PFSK-1 (cell line): ENCODE results near the gene STARD13.

ENCODE experiments used
- FOXP2 ChIP-seq: optimal IDR thresholded peaks from 2 replicates; pipeline ENCODE3; 2011; ENCODE audit warnings: borderline replicate concordance, control low read depth, inconsistent platforms; ENCODE audit not compliant: insufficient read depth; ENCODE audit errors: extremely low read length, extremely low read depth
- POLR2AphosphoS5 ChIP-seq: IDR thresholded peaks from 2 replicates; pipeline ENCODE4 v1.6.1; 2012; ENCODE audit warnings: low read depth, mild to moderate bottlenecking, control low read depth, low read length, moderate library complexity
- REST ChIP-seq, 2 experiments: IDR thresholded peaks; 2 replicates each; pipeline versions ENCODE4 v1.6.1 to v1.8.0; 2011 to 2012; ENCODE audit warnings: low read depth in 2 of 2, low read length in 2 of 2, control low read depth in 1 of 2, inconsistent platforms in 1 of 2, mild to moderate bottlenecking in 1 of 2, moderate library complexity in 1 of 2; ENCODE audit not compliant: insufficient read depth in 1 of 2
- SIN3A ChIP-seq: IDR thresholded peaks from 2 replicates; pipeline ENCODE4 v1.6.1; 2012; ENCODE audit warnings: mild to moderate bottlenecking, low read length, moderate library complexity, borderline replicate concordance; ENCODE audit not compliant: insufficient read depth
- TAF1 ChIP-seq: IDR thresholded peaks from 2 replicates; pipeline ENCODE4 v1.6.1; 2012; ENCODE audit warnings: low read length, control low read depth, borderline replicate concordance; ENCODE audit not compliant: insufficient read depth

STARD13 gene

GRCh38 chr13:33224686-33225085 lies 60.9 kb downstream of the STARD13 start:
- TF ChIP-seq TAF1 (no peak), SIN3A (no peak), FOXP2 (no peak), POLR2AphosphoS5 (no peak), REST (IDR thresholded peaks at IDR 0.05; ENCODE audit: insufficient read depth in 1 of 2, low read depth in 2 of 2, low read length in 2 of 2) (no peak)

DNA sequence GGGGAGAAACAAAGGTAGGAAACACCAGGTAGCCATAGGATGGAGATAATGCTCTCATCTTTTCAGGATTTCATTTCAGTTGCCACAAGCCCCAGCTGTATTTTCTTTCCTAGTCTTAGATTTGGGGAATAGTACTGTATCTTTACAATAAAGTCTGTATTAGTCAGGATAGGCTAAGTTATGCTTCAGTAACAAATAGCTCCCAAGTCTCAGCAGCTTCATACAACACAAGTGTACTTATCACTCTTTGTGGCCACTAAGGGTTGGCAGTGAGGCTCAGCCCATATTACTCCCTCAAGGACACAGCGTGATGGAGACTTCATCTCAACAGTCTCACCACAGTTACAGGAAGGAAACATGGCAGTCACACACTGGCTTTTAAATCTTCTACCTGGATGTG lies 61.4 kb downstream of the STARD13 start:
- TF ChIP-seq SIN3A (no peak), TAF1 (no peak), FOXP2 (no peak), POLR2AphosphoS5 (no peak), REST (IDR thresholded peaks at IDR 0.05; ENCODE audit: insufficient read depth in 1 of 2, low read depth in 2 of 2, low read length in 2 of 2) (no peak)

- no peak for TF ChIP-seq FOXP2
- no peak for TF ChIP-seq POLR2AphosphoS5
- no peak for TF ChIP-seq TAF1
- no peak for TF ChIP-seq SIN3A
- TF ChIP-seq REST (IDR thresholded peaks at IDR 0.05; ENCODE audit: insufficient read depth in 1 of 2, low read depth in 2 of 2, low read length in 2 of 2) = no peak
These were observed 65.6 kb downstream of the STARD13 start for GRCh38 chr13:33219926-33220325.

- TF ChIP-seq REST (IDR thresholded peaks at IDR 0.05; ENCODE audit: insufficient read depth in 1 of 2, low read depth in 2 of 2, low read length in 2 of 2) = no peak
- TF ChIP-seq SIN3A = no peak
- no peak for TF ChIP-seq POLR2AphosphoS5
- no peak for TF ChIP-seq TAF1
- TF ChIP-seq FOXP2 = no peak
These were observed 67.1 kb downstream of the STARD13 start for GRCh38 chr13:33218426-33218825.

GRCh38 chr13:33218020-33218419 lies 67.5 kb downstream of the STARD13 start:
- TF ChIP-seq REST (IDR thresholded peaks at IDR 0.05; ENCODE audit: insufficient read depth in 1 of 2, low read depth in 2 of 2, low read length in 2 of 2) = no peak
